Endometrial microvascular endothelial cells (primary cell): Measurements from ENCODE around the gene ZNF778. TPM values are rescaled to one million over a fixed set of nuclear protein-coding genes. Genes with fewer than 3 reads are reported as not detected.

Experiments used
- in situ Hi-C: cut with HindIII; loops from 2 replicates; pipeline ENCODE4 v1.10.0; 2017; ENCODE audit warnings: low sequenced_read_pairs, low pct_unique_long_range_greater_than_20kb; ENCODE audit errors: inconsistent ontology term
- total RNA-seq: library from RNA; depleted of rRNA; stranded (reverse); fragments of >200 nt; gene quantifications from one replicate; pipeline ENCODE4 v1.2.3, GENCODE V29; 2015; ENCODE audit errors: inconsistent ontology term

ZNF778 gene
- total RNA-seq, result 3.2 TPM

GRCh38 chr16:89217388-89218191 lies at the start of gene ZNF778:
TSS of gene ZNF778 (plus strand) at chr16:89217703. CDS start at chr16:89221128, 3,425 bp downstream.
- in situ Hi-C loops, result no loop called here

- in situ Hi-C loops, result no loop called here
Observed at GRCh38 chr16:89168381-89169189, 48.9 kb upstream of the ZNF778 start.

GRCh38 chr16:89169778-89170177 lies 47.7 kb upstream of the ZNF778 start:
- in situ Hi-C loops, result no loop called here

GRCh38 chr16:89170346-89171215 lies 46.9 kb upstream of the ZNF778 start:
- in situ Hi-C loops, result no loop called here

GRCh38 chr16:89171216-89172170 lies 46.0 kb upstream of the ZNF778 start, which contains the start of gene CDH15:
TSS of gene CDH15 (plus strand) at chr16:89171748. CDS start at chr16:89171832, 84 bp downstream.
- in situ Hi-C loops, result no loop called here

DNA sequence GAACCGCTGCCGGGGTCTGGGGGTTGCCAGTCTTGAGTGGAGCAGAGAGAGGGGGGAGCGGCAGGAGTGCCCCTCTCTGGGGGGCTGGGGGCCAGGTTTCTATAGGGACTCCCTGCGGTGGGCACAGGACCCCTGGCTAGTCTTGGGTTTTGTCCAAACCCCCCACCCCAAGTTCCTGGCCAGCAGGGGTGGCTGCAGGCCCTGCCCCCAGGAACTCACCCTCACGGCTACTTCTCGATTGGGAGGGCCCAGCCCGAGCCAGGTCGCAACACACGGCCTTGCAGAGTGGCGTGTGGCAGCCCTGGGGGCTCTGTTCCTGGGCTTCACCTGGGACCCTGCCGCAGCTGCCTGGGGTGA lies 45.4 kb upstream of the ZNF778 start:
- in situ Hi-C loops, result no loop called here

DNA sequence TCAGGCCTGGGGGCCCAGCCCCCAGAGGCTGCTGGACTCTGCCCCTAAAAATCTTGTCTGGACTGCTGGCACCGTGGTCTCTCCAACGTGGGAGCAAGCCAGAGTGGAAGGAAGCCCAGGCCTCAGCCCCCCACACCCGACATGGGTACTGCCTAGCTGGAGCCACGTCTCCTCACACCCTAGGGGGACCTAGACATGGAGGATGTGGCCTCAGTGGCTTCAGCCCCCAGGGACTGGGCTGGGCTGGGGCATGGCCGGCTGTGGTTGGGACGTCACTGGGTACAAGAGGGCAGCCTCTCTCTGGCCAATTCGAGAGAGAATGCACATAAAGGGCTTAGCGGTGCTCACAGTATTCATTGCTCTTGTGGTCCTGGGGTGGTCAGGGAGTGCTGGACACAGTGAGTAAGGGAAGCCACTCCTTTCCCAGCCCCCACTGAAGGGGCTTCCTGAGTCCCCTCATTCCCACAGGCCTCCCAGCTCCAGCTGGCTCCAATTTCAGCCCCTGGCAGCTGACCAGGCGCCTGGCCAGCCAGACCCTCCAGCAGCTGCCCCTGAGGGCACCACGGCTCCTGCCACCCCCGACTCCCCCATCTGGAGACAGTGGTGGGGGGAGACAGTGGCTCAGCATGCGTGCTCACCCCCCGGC lies 44.9 kb upstream of the ZNF778 start:
- in situ Hi-C loops, result no loop called here

DNA sequence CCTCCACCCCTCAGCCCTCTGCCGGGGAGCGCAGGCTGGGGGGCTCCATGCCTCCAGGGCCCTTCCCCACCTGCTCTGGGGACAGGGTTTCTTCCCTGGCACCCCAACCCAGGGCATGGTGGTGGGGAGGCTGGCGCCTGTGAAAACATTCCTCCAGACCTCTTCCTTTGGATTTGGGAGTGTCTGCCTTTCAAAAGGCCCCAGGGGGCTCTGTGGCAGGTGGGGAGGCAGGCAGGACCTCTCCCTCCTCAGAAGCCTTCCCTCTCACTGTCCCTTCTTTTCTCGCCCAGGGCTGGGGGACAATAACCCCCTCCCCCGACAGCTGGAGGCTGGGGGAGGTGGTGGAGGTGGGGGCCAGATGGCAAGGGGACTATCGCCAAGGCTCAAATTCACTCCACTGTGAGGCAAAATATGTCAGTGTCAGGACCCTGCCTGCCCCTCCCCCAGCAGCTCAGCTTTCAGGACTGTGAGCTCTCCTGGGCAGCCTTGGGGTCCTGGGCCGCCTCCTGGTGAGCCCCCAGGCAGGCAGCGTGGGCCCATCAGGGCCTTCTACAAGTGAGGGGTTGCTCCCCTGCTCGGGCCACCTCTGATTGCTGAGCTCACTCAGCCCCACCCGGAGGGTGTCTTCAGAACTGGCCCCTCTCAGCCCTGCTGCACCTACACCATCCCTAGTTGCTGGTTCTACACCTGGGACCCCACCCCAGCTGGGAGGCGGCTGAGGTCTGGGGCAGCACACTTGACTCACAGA lies 44.2 kb upstream of the ZNF778 start:
- in situ Hi-C loops, result no loop called here

GRCh38 chr16:89174055-89174827 lies 43.3 kb upstream of the ZNF778 start:
- in situ Hi-C loops, result no loop called here

DNA sequence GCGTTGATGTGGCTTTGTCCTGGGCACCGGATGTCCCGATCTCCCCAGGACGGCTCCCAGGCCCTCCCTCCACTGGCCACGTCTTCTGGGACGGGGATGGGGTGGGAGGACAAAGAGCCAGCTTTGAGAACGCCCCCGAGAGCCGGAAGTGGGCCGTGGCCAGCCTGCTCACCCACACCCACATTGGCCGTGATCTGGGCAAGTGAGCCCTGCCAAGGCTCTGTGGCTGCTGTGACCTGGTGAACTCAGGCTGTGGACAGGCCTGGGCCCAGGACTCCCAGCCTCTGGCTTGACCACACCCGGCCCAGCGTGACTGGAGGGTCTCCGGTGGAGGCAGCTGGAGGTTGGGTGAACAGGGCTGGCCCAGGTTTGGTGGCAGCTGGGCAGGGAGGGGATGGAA lies 42.6 kb upstream of the ZNF778 start:
- in situ Hi-C loops, result no loop called here

DNA sequence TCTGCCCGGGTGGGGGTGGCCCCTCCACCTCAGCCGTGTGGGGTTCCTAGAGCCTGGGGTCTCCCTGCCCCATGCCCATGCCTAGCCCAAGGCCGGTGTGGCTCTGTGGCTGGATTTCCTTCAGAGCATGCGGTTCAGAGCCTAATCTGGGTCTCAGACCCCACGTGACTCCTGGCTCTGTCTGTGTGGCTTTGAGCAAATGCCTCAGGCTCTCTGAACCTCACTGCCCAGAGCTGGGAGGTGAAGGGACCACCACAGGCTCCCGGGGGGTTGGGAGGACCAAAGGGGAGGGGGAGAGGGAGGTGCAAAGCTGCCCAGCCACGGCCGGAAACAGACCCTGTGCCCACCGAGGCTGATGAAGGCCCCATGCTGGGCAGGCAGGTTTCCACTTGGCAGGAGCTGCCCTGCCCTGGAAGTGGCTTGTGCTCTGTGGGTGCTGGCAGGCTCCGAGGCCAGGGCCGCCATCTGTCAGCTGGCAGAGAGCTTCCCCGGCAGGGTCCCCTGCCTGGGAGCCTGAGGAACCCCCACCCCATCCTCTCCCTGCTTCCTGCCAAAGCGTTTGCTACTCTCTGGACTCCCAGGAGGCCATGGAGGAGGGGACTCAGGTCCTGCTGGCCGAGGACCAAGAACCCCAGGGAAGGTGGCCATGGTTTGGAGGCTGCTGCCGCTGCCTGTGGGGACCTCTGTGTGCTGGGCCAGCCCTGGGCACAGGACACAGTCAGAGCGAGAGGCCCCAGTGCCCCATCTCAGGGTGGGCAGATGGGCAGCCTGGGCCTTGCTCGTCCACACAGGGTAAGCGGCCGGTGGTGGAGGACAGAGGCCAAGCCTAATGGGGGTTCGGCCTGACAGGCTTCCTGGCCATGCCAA lies 42.0 kb upstream of the ZNF778 start:
- in situ Hi-C loops, result no loop called here

DNA sequence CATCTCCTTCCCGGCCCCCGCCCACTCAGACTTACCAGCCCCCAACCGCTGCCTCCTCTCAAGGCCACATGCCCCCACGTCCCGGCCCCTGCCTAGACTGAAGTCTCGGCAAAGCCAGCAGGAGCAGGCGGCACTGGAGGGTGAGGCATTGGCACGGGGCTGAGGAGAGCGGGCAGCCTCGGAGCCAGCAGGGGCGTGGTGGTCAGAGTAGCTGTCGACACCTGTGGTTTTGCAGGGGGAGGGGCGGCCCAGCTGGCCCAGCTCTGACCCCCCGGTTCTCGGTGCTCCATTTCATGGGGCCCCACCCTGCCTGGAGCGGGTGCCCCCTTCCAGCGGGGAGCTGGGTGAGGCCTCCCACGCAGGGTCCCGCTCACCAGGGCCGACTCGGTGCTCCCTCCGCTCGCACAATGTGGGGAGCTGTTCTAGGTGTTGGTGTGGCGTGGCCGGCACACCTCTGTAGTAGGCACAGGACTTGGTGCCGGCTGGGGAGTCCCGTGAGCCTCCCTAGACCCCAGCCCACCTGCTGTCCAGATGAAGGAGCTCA lies 41.3 kb upstream of the ZNF778 start:
- in situ Hi-C loops, result no loop called here

- in situ Hi-C loops, result no loop called here
Observed at GRCh38 chr16:89176717-89177116, 40.8 kb upstream of the ZNF778 start.

DNA sequence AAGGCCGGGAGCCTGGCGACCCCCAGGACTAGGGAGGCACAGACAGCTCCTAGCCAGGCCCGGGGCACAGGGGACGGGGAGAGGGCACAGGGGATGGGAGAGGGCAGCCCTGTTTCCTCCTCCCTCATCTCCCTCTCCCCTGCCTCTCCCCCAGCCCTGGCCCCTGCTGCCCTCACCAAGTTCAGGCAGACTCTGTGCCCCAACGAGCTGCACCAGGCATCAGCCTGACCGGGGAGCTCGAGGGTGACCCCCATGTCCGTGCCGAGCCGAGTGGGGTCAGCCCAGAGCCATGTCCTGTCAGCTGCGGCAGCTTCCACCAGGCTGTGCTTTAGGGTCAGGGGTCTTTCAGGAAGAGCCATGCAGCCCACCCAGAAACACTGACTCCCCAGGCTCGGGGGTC lies 40.0 kb upstream of the ZNF778 start:
- in situ Hi-C loops, result no loop called here

- in situ Hi-C loops, result no loop called here
Observed at GRCh38 chr16:89178453-89179147, 38.9 kb upstream of the ZNF778 start.
